SW 1271 (cell line): ENCODE results near the gene COL5A1.
"Not testable (repeated sequence)": the region's sequence is repeated elsewhere in the genome, so short reads cannot be mapped to it uniquely, and the experiment has no call there.

ENCODE experiments used
- DNase-seq, 2 experiments: peaks; one replicate each; lab custom pipeline; 2025; lab: John Stamatoyannopoulos, UW

Gene COL5A1

DNA sequence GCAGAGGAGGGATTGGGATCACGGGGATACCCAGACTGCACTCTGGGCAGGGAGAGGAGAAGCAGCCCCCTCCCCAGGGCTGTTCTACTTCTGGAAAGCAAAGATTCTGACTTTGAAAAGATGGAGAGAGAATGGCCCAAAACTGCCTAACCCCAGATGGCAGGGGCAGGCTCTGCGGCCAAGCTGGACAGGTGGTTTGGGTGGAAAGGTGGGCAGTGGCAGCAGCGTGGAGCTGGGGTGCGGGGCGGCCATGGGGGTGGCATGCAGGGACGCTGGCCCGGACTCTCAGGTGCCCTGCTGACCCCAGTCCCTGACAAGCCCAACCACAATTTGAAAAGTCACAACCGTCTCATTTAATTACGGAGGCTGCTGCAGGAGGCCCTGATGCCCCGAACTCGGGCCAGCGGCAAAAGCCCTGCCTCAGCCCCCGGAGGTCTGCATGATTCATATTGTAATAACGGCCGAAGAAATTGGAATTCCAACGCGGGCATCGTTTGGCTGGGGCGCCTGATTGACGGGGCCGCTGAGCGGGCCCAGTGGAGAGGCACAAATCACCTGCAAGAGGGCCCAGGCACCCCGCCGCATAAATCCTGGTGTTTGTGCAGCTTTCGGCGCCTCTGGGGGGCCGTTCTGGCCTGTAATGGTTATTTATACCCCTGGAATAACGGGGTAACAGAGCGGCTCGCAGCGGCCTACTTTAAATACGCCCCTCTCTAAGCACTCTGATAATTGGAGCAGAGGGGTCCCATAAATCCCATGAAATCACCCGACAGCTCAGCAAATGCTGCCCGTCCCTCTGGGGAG, 197.2 kb downstream of the COL5A1 start:
- DNase-seq, result no peak

DNA sequence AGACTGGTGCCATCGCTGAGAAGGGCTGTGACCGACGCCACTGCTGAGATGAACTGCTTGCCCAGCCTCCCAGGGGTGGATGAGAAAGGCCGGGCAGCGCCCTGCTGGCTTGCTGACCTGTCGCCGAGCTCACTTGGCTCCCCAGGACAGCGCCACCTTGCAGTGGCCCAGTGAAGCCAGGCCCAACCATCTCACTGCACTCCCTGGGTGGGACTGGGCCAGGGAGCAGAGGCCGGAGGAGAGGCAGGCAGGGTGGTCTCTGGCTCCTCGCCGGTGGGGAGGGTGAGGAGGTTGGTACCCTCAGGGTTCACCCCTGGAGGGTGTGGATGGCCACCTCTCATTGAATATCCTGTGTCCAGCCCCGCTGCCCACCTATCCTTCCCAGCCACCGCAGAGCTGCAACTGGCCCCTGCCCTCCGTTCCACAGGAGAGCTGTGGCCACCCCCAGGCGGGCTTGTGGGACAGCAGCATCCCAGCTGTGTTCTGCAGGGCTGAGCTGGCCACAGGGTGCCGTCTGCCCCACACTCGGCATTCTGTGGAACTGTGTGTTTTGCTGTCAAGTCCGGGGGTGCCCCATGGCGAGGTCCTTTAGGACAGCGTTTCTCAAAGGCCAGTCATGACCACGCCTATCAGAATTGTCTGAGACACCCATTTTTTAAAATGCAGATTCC, 198.0 kb downstream of the COL5A1 start:
- no peak for DNase-seq

DNA sequence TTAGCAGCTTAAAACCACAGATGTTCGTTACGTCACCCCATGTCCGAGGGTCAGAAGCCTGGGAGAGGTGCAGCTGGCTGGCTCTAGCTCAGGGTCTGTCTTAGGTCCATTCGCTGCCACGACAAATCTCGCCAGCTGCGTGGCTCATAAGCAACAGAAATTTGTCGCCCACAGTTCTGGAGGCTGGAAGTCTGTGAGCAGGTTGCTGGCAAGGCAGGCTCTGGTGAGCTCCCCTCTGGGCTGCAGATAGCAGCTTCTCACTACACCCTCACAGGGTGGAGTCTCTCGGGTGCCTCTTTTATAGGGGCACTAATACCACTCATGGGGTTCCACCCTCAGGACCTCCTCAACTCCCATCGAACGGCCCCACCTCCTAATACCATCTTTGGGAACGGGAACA, 198.9 kb downstream of the COL5A1 start:
- no peak for DNase-seq

DNA sequence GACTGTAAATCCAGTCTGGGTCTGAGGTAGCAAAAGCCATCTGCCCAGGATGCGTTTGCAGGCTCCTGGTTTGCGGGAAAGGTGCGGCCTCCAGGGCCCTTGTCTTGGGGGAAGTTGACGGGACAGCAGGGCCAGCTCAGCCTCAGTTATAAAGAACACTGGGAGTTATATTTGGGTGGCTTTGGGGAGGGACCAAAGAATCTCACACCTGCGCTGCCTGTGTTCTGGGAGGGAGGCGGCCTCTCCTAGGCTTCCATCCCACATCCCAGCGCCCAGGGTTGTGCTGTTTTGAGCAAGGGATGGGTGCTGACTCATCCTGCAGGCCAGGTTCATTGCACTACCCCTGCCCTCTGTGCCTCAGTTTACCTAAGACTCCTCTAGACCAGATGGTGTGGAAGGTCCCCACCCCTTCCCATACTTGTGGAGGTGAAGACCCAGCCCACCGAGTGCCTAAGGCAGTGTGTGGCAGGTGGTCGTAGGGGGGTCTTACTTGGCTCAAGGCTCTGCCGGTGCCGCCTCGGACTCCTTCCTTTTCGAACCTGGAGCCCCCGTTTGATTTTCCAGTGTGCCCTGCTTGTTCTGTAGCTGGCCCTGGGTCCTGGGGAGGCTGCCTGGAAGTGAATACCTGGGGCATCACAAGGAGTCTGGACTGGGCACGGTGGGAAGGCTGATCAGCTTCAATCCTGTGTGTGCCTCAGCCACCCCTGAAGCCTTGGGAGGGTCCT, 199.7 kb downstream of the COL5A1 start:
- DNase-seq, result no peak

DNA sequence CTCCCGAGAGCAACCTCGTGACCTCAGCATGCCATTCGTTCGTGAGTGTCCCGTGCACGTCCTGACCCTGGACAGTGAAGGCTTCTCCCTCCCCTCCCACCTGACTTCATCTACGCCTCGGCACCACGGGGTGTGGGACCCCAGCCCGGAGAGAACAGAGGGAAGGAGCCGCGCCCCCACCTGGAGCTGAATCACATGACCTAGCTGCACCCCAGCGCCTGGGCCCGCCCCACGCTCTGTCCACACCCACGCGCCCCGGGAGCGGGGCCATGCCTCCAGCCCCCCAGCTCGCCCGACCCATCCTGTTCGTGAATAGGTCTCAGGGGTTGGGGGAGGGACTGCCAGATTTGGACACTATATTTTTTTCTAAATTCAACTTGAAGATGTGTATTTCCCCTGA, 200.7 kb downstream of the COL5A1 start:
- DNase-seq, result no peak

DNA sequence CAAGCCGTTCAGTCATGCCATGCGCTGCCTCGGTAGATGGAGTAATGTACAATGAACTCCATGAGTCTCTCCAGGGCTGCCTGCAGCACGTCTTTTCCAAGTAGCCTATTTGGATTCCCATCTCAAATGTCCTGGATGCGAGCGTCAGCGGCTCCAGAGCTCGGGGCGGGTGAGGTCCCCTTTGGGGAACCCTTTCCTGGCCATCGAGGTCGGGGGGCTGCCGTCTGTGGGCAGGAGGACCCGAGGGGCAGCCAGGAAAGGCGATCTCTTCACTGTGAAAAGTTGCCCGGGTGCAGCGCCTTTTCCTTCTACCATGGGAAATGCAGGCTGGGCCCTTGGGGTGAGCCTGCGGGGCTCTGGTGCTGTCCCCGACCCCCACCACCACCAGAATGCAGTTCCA, 202.1 kb downstream of the COL5A1 start:
- DNase-seq, result no peak

DNA sequence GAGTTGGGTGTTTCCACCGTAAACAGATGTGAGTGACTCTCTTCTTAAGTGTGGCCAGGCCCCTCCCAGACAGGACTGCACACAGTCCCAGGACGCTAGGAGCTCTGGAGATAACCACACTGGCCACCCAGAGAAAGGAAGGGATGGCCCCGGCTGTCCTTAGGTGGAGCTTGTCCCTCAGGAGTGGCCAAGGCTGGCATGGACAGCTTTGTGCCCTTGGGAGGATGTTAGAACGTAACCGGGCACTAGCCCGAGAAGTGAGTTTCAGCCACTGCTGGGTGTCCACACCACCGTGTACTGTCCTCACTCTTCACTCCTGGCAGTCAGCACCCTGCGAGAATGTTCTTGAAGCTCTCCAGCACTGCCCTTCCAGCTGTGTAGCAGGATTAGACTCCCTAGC, 203.2 kb downstream of the COL5A1 start:
- DNase-seq, result no peak

DNA sequence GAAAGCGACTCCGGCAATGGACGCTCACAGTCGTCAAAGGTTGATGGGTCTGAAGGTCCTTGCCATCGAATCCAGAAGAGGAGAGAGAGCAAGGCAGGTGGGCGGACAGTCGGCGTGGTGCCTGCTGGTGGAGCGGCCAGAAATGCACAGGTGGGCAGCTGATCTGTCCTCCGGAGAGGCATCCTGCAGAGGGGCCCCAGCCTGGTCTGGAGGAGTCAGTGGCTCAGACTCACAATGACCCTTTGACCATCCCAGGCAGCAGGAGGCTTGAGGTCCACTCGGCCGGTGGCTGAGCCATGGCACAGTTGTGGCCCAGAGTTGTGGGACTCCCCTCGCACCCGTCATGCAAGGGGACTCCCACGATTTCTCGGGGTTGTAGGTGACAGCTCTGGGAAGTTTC, 204.6 kb downstream of the COL5A1 start:
- DNase-seq, result no peak

DNA sequence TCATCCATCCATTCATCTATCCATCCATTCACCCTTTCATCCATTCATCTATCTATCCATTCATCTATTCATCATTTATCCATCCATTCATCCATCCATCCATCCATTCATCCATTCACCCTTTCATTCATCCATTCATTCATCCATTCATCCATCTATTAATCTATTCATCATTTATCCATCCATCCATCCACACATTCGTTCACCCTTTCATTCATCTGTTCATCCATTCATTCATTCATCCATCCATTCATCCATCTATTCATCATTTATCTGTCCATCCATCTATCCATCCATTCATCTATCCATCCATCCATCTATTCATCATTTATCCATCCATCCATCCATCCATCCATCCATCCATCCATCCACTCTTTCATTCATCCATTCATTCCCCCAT, 205.1 kb downstream of the COL5A1 start:
- no peak for DNase-seq

DNA sequence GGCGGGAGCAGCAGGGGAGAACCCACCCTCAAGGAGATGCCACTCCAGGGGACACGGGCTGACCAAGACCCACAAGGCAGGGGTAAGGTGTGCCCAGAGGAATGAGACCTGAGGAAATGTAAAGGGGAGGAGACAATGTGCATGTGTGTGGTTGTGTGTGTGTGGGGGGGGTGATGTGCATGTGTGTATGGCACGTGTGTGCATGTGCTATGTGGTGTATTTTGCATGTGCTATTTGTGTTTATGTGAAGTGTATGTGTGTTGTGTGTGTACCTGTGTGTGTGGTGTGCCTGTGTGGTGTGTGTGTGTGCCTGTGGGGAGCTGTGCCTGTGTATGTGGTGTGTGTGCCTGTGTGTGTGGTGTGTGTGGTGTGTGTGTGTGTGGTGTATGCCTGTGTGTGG, 205.5 kb downstream of the COL5A1 start:
- no peak for DNase-seq

DNA sequence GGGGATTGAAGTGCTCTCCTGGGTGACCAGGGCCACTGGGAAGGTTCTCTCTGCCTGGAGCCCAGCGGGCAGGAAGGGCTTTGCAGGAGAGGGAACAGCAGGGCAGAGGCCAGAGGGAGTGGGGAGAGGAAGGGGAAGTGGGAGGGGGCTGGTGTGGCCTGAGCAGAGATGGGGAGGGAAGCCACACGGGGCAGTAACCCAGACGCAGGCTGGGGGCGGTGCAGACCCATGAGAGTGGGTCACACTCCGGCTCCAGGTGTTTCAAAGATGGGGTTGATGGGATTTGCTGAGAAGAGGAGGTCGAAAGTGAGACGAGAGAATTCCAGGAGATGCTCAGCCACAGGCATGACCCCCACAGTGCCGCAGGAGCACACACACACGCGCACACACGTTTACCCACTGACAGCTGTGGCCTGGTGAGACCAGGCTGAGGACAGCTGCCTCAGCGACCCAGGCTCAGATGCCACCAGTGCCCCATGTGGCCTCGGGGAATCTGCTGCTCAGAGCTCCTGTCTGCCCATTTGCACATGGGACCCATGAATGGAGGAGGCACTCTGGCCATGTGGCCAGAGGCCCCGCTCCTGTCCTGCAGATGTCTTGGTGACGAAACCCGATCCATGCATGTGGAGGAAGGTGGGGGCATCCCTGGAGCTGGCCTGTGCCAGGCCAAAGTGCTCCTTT, 206.3 kb downstream of the COL5A1 start:
- no peak for DNase-seq

DNA sequence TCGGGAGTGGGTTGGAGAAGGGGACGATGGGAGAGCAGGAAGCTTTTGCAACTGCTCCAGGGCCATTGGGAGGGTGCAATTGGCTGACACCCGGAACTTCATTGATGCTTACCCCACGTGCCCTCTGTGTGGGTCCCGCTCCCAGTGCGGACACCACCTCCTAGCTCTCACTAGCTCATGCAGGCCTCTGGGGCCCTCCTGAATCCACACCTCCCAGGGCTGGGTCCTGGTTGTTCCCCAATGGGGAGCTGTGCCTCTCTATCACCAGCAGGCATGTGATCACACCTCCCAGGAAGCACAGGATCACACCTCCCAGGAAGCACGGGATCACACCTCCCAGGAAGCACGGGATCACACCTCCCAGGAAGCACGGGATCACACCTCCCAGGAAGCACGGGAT, 206.9 kb downstream of the COL5A1 start:
- DNase-seq, result no peak

DNA sequence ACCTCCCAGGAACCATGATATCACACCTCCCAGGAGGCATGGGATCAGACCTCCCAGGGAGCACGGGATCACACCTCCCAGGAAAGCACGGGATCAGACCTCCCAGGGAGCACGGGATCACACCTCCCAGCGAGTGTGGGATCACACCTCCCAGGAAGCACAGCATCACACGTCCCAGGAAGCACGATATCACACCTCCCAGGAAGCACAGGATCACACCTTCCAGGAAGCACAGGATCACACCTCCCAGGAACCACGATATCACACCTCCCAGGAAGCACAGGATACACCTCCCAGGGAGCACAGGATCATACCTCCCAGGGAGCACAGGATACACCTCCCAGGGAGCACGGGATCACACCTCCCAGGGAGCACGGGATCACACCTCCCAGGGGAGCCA, 209.0 kb downstream of the COL5A1 start:
- DNase-seq, result no peak

DNA sequence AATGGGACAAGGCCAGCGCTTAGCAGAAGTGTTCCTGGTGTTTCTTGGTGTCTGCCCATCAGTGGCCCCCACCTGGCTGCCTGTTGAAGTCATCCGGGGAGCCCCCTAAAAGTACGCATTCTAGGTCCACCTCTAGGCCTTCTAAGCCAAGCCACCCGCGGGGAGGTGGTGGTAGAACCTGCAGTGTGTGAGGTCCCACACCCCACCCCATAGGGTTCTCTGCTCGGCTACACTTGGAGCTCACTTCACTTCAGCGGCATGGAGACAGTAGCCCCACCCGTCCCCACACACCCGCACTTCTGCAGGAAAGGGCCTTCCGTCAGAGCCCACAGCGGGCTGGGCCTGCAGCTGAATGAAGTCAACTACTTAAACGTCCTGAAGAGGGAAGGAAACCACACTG, 209.4 kb downstream of the COL5A1 start:
- no peak for DNase-seq

DNA sequence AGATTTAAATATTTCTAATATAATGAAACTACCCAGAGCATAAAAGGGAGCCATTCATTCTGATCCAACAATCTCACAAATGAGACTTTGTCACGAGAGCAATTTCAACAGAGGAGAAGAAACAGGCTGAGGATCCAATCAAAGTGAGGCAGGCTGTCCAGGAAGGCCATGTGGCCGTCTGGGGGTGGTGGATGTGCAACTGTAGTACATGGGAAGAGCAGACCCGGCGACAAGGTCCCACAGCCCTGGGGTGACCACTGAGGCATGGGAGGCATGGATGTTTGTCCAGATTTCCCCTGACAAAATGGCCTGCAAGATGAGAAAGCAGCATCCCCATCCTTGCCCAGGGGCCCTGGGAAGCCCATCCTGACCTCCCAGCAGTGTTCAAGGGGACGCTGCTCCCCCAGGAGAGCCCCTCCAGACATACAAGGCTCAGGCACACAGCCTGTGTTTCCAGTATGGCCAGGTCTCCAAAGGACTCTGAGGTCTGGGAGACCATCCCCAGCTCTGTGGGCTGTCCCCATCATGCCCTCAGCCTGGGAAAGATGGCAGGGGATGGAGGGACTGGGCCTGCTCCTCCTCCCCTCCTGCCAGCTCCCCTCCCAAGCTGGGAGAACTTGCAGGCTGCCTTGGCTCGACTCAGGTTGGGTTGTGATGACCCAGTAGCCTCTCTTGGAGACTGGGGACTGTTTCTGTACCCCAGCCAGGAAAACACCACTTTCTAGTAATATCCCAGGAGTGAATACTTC, 211.5 kb downstream of the COL5A1 start:
- no peak for DNase-seq

DNA sequence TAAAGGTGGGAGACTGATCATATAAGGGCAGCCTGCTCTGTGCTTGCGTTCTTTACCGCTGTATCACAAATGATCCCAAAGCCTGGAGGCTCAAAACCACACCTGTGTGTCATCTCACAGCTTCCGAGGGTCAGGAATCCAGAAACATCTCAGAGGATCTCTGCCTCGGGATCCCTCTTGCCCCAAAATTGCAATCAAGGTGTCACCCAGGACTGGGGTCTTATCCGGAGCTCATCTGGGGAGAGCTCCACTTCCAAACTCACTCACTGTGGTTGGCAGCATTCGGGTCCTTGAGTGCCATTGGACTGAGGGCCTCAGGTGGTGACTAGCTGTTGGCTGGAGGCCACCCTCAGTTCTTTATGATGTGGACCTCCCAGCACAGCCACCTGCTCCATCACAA, 212.3 kb downstream of the COL5A1 start:
- DNase-seq, result no peak

DNA sequence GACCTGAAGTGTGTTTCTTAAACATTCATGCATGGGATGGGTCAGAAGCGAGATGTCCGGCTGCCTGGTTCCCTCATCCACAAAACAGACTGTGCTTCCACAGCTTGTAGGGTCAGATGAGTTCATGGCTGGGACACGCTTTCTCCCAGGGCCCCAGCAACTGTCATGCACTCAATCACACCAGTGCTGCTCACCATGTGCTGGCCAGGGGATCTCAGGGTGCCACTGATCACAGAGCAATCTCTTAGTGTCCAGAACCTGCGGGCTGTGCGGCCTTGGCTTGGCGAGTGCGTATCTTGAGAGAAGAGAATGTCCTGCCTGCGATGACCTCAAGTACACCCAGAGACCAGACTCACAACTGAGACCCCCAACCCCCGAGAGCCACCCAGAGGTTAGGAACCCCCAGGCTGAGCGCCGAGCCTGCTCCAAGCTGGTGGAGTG, 213.0 kb downstream of the COL5A1 start:
- DNase-seq, result no peak

DNA sequence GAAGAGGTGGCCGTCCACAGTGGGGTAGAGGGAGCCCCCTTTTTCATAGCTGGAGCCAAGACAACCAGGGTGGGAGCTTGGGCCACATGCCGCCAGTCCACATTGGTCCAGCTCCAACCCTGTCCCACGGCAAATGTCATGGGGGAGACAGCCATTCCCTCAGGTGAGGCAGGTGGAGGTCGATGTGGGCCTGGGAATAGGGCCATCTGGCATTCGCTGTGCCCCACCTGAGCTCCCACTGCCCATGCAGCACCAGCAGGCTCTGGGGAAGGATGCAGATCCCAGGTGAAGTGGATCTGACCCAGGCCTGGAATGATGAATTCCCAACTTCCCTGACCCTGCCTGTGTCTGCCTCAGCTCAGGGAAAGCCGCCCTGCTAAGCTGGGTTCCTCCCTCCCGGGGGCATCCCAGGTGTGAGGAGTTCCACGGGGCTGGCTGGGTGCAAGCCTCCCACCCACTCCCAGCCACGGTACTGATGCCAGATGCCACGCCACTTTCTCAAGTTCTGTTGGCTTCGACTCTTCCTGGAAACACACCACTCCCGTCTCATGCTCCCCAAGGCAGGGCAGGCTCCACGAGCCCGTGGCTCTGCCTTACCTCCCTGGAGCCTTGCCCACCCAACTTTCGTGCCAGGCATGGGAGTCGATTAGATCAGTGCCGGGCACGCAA, 213.8 kb downstream of the COL5A1 start:
- DNase-seq, result no peak

DNA sequence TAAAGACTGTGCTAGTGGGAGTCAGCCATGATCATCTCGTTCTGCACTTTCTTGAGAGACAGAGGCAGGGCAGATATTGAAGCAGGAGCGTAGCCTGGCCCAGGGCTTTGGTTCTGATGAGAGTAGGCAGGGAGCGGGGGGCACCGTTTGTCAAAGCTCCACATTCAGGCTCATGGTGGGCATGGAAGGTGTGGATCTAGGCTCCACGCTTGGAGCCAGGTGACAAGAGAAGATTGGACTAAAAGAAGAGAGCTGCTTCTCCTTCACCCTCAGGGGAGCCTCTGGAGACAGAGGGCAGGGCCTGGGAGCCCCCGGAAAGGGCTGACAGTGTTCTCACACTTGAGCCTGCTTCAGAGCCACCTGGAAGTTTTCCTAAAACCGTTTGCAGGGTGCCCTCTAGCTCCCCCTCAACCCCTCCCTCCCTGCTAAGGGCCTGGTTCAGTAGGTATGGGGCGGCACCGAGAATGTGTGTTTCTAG, 214.3 kb downstream of the COL5A1 start:
- DNase-seq, result no peak

DNA sequence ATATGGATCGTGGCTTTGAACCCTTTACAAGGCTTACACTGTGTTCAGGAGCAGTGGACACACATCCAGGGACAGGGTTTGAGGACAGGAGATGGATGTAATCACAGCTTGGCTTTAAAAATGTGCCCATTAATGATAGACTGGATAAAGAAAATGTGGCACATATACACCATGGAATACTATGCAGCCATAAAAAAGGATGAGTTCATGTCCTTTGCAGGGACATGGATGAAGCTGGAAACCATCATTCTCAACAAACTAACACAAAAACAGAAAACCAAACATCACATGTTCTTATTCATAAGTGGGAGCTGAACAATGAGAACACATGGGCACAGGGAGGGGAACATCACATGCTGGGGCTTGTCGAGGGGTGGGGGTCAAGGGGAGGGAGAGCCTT, 215.8 kb downstream of the COL5A1 start:
- DNase-seq, result not testable (repeated sequence)
